GM23248 (cell line): Measurements from ENCODE around the gene IFI27.

Experiments used
- EZH2 ChIP-seq: fragments of 200-600 bp; sonication (generic); IDR thresholded peaks from 2 replicates; pipeline ENCODE4 v1.6.1; 2018; ENCODE audit warnings: antibody characterized with exemption, mild to moderate bottlenecking; ENCODE audit not compliant: insufficient read depth, poor library complexity, severe bottlenecking
- EZH2phosphoT487 ChIP-seq: fragments of 200-600 bp; sonication (generic); IDR thresholded peaks from 2 replicates; pipeline ENCODE4 v1.6.1; 2018; ENCODE audit warnings: antibody characterized with exemption, moderate library complexity, mild to moderate bottlenecking, low read depth; ENCODE audit not compliant: insufficient read depth

DNA sequence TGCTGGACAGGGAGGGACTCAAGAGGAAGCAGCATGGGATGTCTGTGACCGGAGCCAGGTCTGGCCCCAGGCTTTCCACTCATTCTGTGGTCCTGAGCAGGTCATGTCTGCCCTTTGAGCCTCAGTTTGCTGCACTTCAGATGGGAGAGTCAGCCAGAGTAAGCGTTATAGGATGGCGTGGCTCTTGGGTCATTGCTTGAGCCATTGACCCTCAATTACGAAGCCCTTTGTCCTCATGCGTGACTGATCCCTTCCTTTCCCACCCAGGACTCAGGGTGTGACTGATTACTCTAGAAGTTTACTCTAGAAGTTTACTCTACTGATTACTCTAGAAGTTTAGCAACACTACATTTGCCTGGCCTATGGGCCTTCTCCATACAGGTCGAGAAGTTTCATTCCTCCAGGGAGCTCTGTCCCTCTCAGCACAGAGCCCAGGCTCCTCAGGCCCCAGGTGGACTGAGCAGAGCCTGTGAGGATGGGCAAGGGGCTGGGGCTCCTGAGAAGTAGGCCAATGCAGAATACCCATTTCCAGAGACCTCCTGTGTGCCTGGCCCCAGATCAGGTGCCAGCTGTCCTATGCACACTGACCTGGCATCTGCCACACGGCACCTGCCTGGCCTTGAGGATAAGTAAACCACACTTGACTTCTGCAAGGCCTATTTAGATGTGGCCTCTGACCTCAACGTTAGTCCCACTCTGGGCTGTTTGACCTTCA is 7.6 kb upstream of the IFI27 start:
- no peak for TF ChIP-seq EZH2
- no peak for TF ChIP-seq EZH2phosphoT487
